ENCODE data around the gene CD40LG. TPM values are rescaled to one million over a fixed set of nuclear protein-coding genes. Genes with fewer than 3 reads are reported as not detected.

The CD40LG gene
- total RNA-seq (2014; rRNA removed; shearing (Covaris generic); ENCODE audit: low replicate concordance): not detected in 2 replicates

GRCh38 chrX:136647677-136648360 is at the start of gene CD40LG:
CD40LG (plus strand) TSS chrX:136648158; CDS start chrX:136648249, 91 bp downstream.
- Histone ChIP-seq H3K9me3 (no peaks in the 10 kb centered on the region), H3K4me3 (no peak within 1 kb of the TSS), H3K27me3 (no peaks in the 10 kb centered on the region), H3K36me3 (no peaks in the 10 kb centered on the region)
- no peak for DNase-seq

GRCh38 chrX:136598631-136599030 is 49.3 kb upstream of the CD40LG start:
- H3K9me3 ChIP-seq: no peaks in the 10 kb centered on the region
- no peaks in the 10 kb centered on the region for H3K36me3 ChIP-seq
- no peak for DNase-seq
- H3K27me3 ChIP-seq: no peaks in the 10 kb centered on the region
- H3K4me3 ChIP-seq: no peak overlapping the region

GRCh38 chrX:136600059-136600458 is 47.9 kb upstream of the CD40LG start:
- Histone ChIP-seq H3K36me3 (no peaks in the 10 kb centered on the region), H3K9me3 (no peaks in the 10 kb centered on the region), H3K27me3 (no peaks in the 10 kb centered on the region), H3K4me3 (no peak overlapping the region)
- DNase-seq: no peak

GRCh38 chrX:136607236-136607635 is 40.7 kb upstream of the CD40LG start:
- Histone ChIP-seq H3K27me3 (no peaks in the 10 kb centered on the region), H3K9me3 (no peaks in the 10 kb centered on the region), H3K4me3 (no peak overlapping the region), H3K36me3 (no peaks in the 10 kb centered on the region)
- no peak for DNase-seq

- H3K27me3 ChIP-seq: no peaks in the 10 kb centered on the region
- no peaks in the 10 kb centered on the region for H3K36me3 ChIP-seq
- no peaks in the 10 kb centered on the region for H3K9me3 ChIP-seq
- H3K4me3 ChIP-seq: no peak overlapping the region
- DNase-seq: peak; percentile 6
These were observed 39.5 kb upstream of the CD40LG start for GRCh38 chrX:136608295-136608933.

- Histone ChIP-seq H3K9me3 (no peaks in the 10 kb centered on the region), H3K4me3 (no peak overlapping the region), H3K36me3 (no peaks in the 10 kb centered on the region), H3K27me3 (no peaks in the 10 kb centered on the region)
- DNase-seq: no peak
These were observed 30.8 kb upstream of the CD40LG start for GRCh38 chrX:136616987-136617685.

GRCh38 chrX:136619899-136620505 is 28.0 kb upstream of the CD40LG start:
- DNase-seq: no peak
- H3K4me3 ChIP-seq: no peak overlapping the region
- H3K9me3 ChIP-seq: no peaks in the 10 kb centered on the region
- no peaks in the 10 kb centered on the region for H3K36me3 ChIP-seq
- no peaks in the 10 kb centered on the region for H3K27me3 ChIP-seq

- Histone ChIP-seq H3K27me3 (no peaks in the 10 kb centered on the region), H3K4me3 (no peak overlapping the region)
- DNase-seq: no peak
These were observed 27.2 kb upstream of the CD40LG start for GRCh38 chrX:136620780-136621179.

GRCh38 chrX:136622568-136622967 is 25.4 kb upstream of the CD40LG start:
- no peaks in the 10 kb centered on the region for H3K9me3 ChIP-seq
- no peaks in the 10 kb centered on the region for H3K36me3 ChIP-seq
- H3K27me3 ChIP-seq: no peaks in the 10 kb centered on the region
- H3K4me3 ChIP-seq: no peak overlapping the region
- no peak for DNase-seq

More at GRCh38 chrX:136620780-136621179, 27.2 kb upstream of the CD40LG start:
- Histone ChIP-seq H3K36me3 (no peaks in the 10 kb centered on the region), H3K9me3 (no peaks in the 10 kb centered on the region)

GRCh38 chrX:136623396-136623795 is 24.6 kb upstream of the CD40LG start:
- Histone ChIP-seq H3K9me3 (no peaks in the 10 kb centered on the region), H3K36me3 (no peaks in the 10 kb centered on the region), H3K4me3 (no peak overlapping the region), H3K27me3 (no peaks in the 10 kb centered on the region)
- no peak for DNase-seq

GRCh38 chrX:136625246-136625645 is 22.7 kb upstream of the CD40LG start:
- Histone ChIP-seq H3K27me3 (no peaks in the 10 kb centered on the region), H3K9me3 (no peaks in the 10 kb centered on the region), H3K36me3 (no peaks in the 10 kb centered on the region), H3K4me3 (no peak overlapping the region)
- no peak for DNase-seq

GRCh38 chrX:136626237-136626636 is 21.7 kb upstream of the CD40LG start:
- Histone ChIP-seq H3K4me3 (no peak overlapping the region), H3K27me3 (no peaks in the 10 kb centered on the region), H3K36me3 (no peaks in the 10 kb centered on the region), H3K9me3 (no peaks in the 10 kb centered on the region)
- no peak for DNase-seq

GRCh38 chrX:136626891-136627290 is 21.1 kb upstream of the CD40LG start:
- Histone ChIP-seq H3K27me3 (no peaks in the 10 kb centered on the region), H3K4me3 (no peak overlapping the region), H3K36me3 (no peaks in the 10 kb centered on the region), H3K9me3 (no peaks in the 10 kb centered on the region)
- no peak for DNase-seq

GRCh38 chrX:136627409-136627808 is 20.5 kb upstream of the CD40LG start:
- H3K4me3 ChIP-seq: no peak overlapping the region
- H3K27me3 ChIP-seq: no peaks in the 10 kb centered on the region
- H3K36me3 ChIP-seq: no peaks in the 10 kb centered on the region
- H3K9me3 ChIP-seq: no peaks in the 10 kb centered on the region
- no peak for DNase-seq

GRCh38 chrX:136629084-136629750 is 18.7 kb upstream of the CD40LG start:
- no peaks in the 10 kb centered on the region for H3K9me3 ChIP-seq

GRCh38 chrX:136630881-136631280 is 17.1 kb upstream of the CD40LG start:
- no peaks in the 10 kb centered on the region for H3K9me3 ChIP-seq
- no peaks in the 10 kb centered on the region for H3K27me3 ChIP-seq
- H3K36me3 ChIP-seq: no peaks in the 10 kb centered on the region

More at GRCh38 chrX:136629084-136629750, 18.7 kb upstream of the CD40LG start:
- Histone ChIP-seq H3K27me3 (no peaks in the 10 kb centered on the region), H3K4me3 (no peak overlapping the region), H3K36me3 (no peaks in the 10 kb centered on the region)
- DNase-seq: no peak

GRCh38 chrX:136635235-136635634 is 12.7 kb upstream of the CD40LG start:
- H3K36me3 ChIP-seq: no peaks in the 10 kb centered on the region
- no peak for DNase-seq

More at GRCh38 chrX:136630881-136631280, 17.1 kb upstream of the CD40LG start:
- no peak for DNase-seq
- no peak overlapping the region for H3K4me3 ChIP-seq

More at GRCh38 chrX:136635235-136635634, 12.7 kb upstream of the CD40LG start:
- Histone ChIP-seq H3K4me3 (no peak overlapping the region), H3K9me3 (no peaks in the 10 kb centered on the region), H3K27me3 (no peaks in the 10 kb centered on the region)
